HFFc6 (cell line): Measurements from ENCODE around the gene KRTAP2-2. TPM values are rescaled to one million over a fixed set of nuclear protein-coding genes. Genes with fewer than 3 reads are reported as not detected.
"Not testable (repeated sequence)": the region's sequence is repeated elsewhere in the genome, so short reads cannot be mapped to it uniquely, and the experiment has no call there.

ENCODE experiments used
- DNase-seq: peaks from one replicate; pipeline ENCODE4 v3.0.0-alpha.2; 2018
- H3K27ac Mint-ChIP-seq: 2 replicates; pipeline ENCODE4 v1.8.0; 2020; ENCODE audit warnings: mild to moderate bottlenecking, mixed read lengths
- H3K27me3 Mint-ChIP-seq: 2 replicates; pipeline ENCODE4 v1.8.0; 2021; ENCODE audit warnings: mild to moderate bottlenecking, moderate library complexity, mixed read lengths; ENCODE audit not compliant: insufficient read depth
- H3K36me3 Mint-ChIP-seq: 2 replicates; pipeline ENCODE4 v1.8.0; 2021; ENCODE audit warnings: low read depth, mixed read lengths
- H3K4me1 Mint-ChIP-seq: 2 replicates; pipeline ENCODE4 v1.8.0; 2020; ENCODE audit warnings: low read depth, mixed read lengths
- H3K4me3 Mint-ChIP-seq: 2 replicates; pipeline ENCODE4 v1.8.0; 2020; ENCODE audit warnings: mild to moderate bottlenecking, moderate library complexity, mixed read lengths
- H3K9me3 Mint-ChIP-seq: 2 replicates; pipeline ENCODE4 v1.8.0; 2020; ENCODE audit warnings: mild to moderate bottlenecking, mixed read lengths
- total RNA-seq, 6 experiments: library from RNA; stranded (reverse); fragmentation: NEBNext Ultra II Directional; extraction: Animal tissue kit (Norgen Biotek cat#: 25700); gene quantifications; 2 replicates in 1 of 6; 3 replicates in 5 of 6; pipeline ENCODE4 v1.2.3, GENCODE V29; 2021
- TF ChIP-seq, protein P1 (sequence below): fragments of 200-600 bp; sonication (generic); IDR thresholded peaks from 2 replicates; pipeline ENCODE4 v1.5.0; 2021; ENCODE audit warnings: antibody characterized with exemption, mild to moderate bottlenecking

The KRTAP2-2 gene
- total RNA-seq, 6 experiments from 2014 or later = 0.46 to 0.96 (median 0.53) TPM; not detected in 2

DNA sequence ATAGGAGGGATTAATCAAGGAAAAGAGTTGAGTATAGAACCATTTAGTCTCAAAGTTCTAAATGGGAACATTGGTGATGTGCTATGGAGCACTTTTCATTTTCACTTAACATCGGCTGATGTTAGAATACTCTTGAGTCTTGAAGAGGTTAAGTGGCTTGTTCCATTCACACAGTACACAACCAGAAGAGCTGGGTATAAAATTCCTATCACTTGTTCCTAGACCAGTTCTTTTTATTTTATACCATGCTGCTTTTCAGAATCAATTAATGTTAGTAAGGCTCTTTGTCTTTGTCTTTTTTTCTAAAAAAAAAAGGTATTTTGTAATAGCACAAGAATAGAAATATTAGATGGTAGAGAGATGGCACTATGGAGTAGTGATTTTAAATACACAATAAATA lies 12.1 kb downstream of the KRTAP2-2 start:
- Mint-ChIP-seq H3K36me3 (peaks cover 24% of the 10 kb centered on the region), H3K27me3 (no peaks in the 10 kb centered on the region; the same call in 1 of the 2 replicates), H3K27ac (no peak overlapping the region), H3K4me1 (peaks cover 55% of the 10 kb centered on the region), H3K4me3 (no peak overlapping the region), H3K9me3 (peaks cover 14% of the 10 kb centered on the region)
- DNase-seq = no peak
- TF ChIP-seq, protein P1, sequence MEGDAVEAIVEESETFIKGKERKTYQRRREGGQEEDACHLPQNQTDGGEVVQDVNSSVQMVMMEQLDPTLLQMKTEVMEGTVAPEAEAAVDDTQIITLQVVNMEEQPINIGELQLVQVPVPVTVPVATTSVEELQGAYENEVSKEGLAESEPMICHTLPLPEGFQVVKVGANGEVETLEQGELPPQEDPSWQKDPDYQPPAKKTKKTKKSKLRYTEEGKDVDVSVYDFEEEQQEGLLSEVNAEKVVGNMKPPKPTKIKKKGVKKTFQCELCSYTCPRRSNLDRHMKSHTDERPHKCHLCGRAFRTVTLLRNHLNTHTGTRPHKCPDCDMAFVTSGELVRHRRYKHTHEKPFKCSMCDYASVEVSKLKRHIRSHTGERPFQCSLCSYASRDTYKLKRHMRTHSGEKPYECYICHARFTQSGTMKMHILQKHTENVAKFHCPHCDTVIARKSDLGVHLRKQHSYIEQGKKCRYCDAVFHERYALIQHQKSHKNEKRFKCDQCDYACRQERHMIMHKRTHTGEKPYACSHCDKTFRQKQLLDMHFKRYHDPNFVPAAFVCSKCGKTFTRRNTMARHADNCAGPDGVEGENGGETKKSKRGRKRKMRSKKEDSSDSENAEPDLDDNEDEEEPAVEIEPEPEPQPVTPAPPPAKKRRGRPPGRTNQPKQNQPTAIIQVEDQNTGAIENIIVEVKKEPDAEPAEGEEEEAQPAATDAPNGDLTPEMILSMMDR = no peak

DNA sequence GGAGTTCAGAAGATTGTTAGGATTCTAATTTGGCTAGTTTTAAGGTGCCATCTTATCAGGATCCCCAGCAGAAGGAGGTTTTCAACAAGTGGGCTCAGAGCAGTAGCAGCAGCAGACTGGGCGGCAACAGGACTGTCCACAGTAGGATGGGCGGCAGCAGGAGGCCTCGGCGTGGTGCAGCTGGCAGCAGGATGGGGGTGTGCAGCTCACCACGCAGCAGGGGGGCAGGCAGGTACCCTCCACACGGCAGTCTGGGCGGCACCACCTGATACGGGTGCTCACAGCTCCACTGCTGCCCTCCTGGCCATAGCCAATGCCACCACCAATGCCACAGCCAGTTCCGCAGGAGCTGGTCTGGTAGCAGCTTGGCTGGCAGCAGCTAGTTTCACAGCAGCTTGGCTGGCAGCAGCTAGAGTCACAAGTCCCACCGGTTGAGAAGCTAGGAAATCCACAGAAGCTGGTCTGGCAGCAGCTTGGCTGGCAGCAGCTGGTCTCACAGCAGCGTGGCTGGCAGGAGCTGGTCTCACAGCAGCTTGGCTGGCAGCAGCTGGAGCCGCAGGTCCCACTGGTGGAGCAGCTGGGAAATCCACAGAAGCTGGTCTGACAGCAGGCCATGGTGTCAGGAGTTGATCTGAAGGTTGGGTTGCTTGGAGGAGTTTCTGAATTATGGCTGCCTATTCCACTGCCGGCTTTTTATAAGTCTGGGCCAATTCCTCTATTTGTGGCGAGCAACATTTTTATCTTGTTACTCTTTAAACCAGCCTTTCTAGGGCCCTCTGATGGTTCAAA lies 14.1 kb downstream of the KRTAP2-2 start, which contains the start of gene KRTAP1-1:
KRTAP1-1 (minus strand) TSS at position 668 of the 789 bp plus-strand sequence; CDS start at position 615, 53 bp downstream.
- H3K27ac Mint-ChIP-seq, DNase-seq, H3K4me3 Mint-ChIP-seq, H3K27me3 Mint-ChIP-seq: not testable (repeated sequence)
- Mint-ChIP-seq H3K9me3 (peaks cover 14% of the 10 kb centered on the region), H3K36me3 (peaks cover 24% of the 10 kb centered on the region), H3K4me1 (peaks cover 56% of the 10 kb centered on the region)

DNA sequence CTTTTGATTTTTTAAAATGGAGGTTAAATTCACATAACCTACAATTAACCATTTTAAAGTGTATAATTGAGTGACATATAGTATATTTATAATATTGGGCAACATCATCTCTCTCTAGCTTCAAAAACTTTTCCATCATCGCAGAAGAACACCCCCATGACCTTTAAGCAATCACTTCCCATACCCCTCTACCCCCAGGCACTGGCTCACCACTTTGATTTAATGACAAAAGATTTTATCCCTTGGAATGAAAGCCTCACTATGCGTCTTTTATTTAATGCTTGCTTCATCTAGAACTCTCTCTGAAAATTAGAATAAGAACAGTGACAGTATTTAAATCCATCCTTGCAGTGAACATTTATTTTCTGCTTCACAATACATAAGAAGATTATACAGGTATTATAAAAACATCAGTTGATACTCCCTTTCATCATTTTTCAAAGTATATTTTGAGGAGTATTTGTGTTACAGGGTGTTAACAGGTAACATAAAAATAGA lies 17.1 kb downstream of the KRTAP2-2 start:
- peaks cover 43% of the 10 kb centered on the region for H3K4me1 Mint-ChIP-seq
- TF ChIP-seq, protein P1 = no peak
- H3K27ac Mint-ChIP-seq = no peak overlapping the region
- H3K36me3 Mint-ChIP-seq = peaks cover 9% of the 10 kb centered on the region; the same call in 1 of the 2 replicates
- peaks cover under 1% of the 10 kb centered on the region for H3K9me3 Mint-ChIP-seq
- no peak for DNase-seq
- H3K27me3 Mint-ChIP-seq = no peaks in the 10 kb centered on the region
- H3K4me3 Mint-ChIP-seq = no peak overlapping the region

DNA sequence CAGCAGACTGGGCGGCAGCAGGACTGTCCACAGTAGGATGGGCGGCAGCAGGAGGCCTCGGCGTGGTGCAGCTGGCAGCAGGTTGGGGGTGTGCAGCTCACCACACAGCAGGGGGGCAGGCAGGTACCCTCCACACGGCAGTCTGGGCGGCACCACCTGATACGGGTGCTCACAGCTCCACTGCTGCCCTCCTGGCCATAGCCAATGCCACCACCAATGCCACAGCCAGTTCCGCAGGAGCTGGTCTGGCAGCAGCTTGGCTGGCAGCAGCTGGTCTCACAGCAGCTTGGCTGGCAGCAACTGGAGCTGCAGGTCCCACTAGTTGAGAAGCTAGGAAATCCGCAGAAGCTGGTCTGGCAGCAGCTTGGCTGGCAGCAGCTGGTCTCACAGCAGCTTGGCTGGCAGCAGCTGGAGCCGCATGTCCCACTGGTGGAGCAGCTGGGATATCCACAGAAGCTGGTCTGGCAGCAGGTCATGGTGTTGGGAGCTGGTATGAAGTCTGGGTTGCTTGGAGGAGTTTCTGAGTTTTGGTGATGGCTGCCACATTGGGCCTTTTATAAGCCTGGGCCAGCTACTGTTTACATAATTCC lies 20.6 kb downstream of the KRTAP2-2 start, which contains the start of gene KRTAP1-3:
KRTAP1-3 (minus strand) TSS at position 529 of the 590 bp plus-strand sequence; CDS start at position 476, 53 bp downstream.
- not testable (repeated sequence) for H3K4me3 Mint-ChIP-seq, H3K9me3 Mint-ChIP-seq, H3K27me3 Mint-ChIP-seq, DNase-seq, H3K27ac Mint-ChIP-seq, H3K36me3 Mint-ChIP-seq
- peaks cover 30% of the 10 kb centered on the region for H3K4me1 Mint-ChIP-seq

DNA sequence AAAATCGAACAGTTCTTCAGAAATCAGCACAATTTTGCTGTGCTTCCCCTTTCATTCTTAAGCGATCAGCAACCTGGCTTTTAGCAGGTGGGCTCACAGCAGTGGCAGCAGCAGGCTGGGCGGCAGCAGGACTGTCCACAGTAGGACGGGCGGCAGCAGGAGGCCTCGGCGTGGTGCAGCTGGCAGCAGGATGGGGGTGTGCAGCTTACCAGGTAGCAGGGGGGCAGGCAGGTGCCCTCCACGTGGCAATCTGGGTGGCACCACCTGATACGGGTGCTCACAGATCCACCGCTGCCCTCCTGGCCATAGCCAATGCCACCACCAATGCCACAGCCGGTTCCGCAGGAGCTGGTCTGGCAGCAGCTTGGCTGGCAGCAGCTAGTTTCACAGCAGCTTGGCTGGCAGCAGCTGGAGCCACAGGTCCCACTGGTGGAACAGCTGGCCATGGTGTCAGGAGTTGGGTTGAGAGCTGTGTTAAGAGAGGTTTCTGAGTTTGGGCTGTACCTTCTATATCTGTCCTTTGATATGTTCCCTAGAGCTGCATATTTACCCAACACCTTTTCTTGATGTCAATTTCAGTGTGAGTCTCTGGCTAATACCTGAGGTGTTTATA lies 25.3 kb downstream of the KRTAP2-2 start, which contains the start of gene KRTAP1-4:
KRTAP1-4 (minus strand) TSS at position 563 of the 613 bp plus-strand sequence; CDS start at position 446, 117 bp downstream.
- H3K27ac Mint-ChIP-seq = no peak within 1 kb of the TSS
- no peak for DNase-seq
- TF ChIP-seq, protein P1 = no peak
- no peak within 1 kb of the TSS for H3K4me3 Mint-ChIP-seq
- no peaks in the 10 kb centered on the region for H3K9me3 Mint-ChIP-seq
- H3K4me1 Mint-ChIP-seq = peaks cover 31% of the 10 kb centered on the region
- H3K27me3 Mint-ChIP-seq = no peaks in the 10 kb centered on the region
- no peaks in the 10 kb centered on the region; the same call in 1 of the 2 replicates for H3K36me3 Mint-ChIP-seq

DNA sequence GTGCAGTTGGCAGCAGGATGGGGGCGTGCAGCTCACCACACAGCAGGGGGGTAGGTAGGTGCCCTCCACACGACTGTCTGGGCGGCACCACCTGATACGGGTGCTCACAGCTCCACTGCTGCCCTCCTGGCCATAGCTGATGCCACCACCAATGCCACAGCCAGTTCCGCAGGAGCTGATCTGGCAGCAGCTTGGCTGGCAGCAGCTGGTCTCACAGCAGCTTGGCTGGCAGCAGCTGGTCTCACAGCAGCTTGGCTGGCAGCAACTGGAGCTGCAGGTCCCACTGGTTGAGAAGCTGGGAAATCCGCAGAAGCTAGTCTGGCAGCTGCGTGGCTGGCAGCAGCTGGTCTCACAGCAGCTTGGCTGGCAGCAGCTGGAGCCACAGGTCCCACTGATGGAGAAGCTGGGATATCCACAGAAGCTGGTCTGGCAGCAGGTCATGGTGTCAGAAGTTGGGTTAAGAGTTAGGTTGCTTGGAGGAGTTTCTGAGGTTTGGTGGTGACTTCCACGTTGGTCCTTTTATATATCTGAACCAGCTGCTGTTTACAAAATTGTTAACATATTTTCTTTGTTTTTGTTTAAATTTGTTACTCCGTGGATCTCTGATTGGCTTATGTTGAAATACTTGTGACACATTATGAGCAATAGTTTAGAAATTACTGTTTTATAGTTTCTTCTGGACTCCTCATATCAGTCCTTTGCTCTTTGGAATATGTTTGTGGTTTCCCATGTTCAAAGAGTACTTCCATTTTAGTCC lies 28.1 kb downstream of the KRTAP2-2 start, which contains the start of gene KRTAP1-5:
KRTAP1-5 (minus strand) TSS at position 494 of the 757 bp plus-strand sequence; CDS start at position 441, 53 bp downstream.
- no peaks in the 10 kb centered on the region for H3K9me3 Mint-ChIP-seq
- H3K27me3 Mint-ChIP-seq = no peaks in the 10 kb centered on the region
- peaks cover 7% of the 10 kb centered on the region; the same call in 1 of the 2 replicates for H3K36me3 Mint-ChIP-seq
- no peak within 1 kb of the TSS for H3K4me3 Mint-ChIP-seq
- TF ChIP-seq, protein P1 = no peak
- peaks cover 37% of the 10 kb centered on the region for H3K4me1 Mint-ChIP-seq
- peak; percentile 74 for DNase-seq
- H3K27ac Mint-ChIP-seq = peak within 1 kb of the TSS; percentile 53
